KMS-11 (cell line): ENCODE data around the gene DPP10.

Experiments used
- H2AFZ ChIP-seq: fragments of 200-600 bp; sonication (generic); 2 replicates; pipeline ENCODE4 v1.6.1; 2016; ENCODE audit warnings: antibody characterized with exemption, mixed run types, low read depth
- H3K27ac ChIP-seq: fragments of 200-600 bp; sonication (generic); 2 replicates; pipeline ENCODE4 v1.6.1; 2016; ENCODE audit warnings: mild to moderate bottlenecking, mixed run types
- H3K27me3 ChIP-seq: fragments of 200-600 bp; sonication (generic); 2 replicates; pipeline ENCODE4 v1.6.1; 2017; ENCODE audit warnings: mild to moderate bottlenecking, low read depth, mixed run types, moderate library complexity; ENCODE audit not compliant: insufficient read depth
- H3K36me3 ChIP-seq: fragments of 200-600 bp; sonication (generic); 2 replicates; pipeline ENCODE4 v1.6.1; 2017; ENCODE audit warnings: mild to moderate bottlenecking, mixed run types; ENCODE audit not compliant: insufficient read depth
- H3K4me1 ChIP-seq: fragments of 200-600 bp; sonication (generic); 2 replicates; pipeline ENCODE4 v1.6.1; 2016; ENCODE audit warnings: mild to moderate bottlenecking, low read depth, mixed run types; ENCODE audit not compliant: poor library complexity, severe bottlenecking
- H3K4me2 ChIP-seq: fragments of 200-600 bp; sonication (generic); 2 replicates; pipeline ENCODE4 v1.7.0; 2016; ENCODE audit warnings: mild to moderate bottlenecking, mixed run types
- H3K4me3 ChIP-seq: fragments of 200-600 bp; sonication (generic); IDR thresholded peaks from 2 replicates; pipeline ENCODE4 v1.6.1; 2017; ENCODE audit warnings: low read depth, low read length, mixed read lengths; ENCODE audit not compliant: insufficient read depth
- H3K79me2 ChIP-seq: fragments of 200-600 bp; sonication (generic); 2 replicates; pipeline ENCODE4 v1.6.1; 2016; ENCODE audit warnings: low read depth, mixed run types; ENCODE audit not compliant: insufficient read depth
- H3K9ac ChIP-seq: fragments of 200-600 bp; sonication (generic); 2 replicates; pipeline ENCODE4 v1.6.1; 2016; ENCODE audit warnings: mild to moderate bottlenecking, mixed run types
- H4K20me1 ChIP-seq: fragments of 200-600 bp; sonication (generic); 2 replicates; pipeline ENCODE4 v1.6.1; 2016; ENCODE audit warnings: mild to moderate bottlenecking, mixed run types; ENCODE audit not compliant: insufficient read depth
- CTCF ChIP-seq: fragments of 200-600 bp; sonication (generic); conservative IDR thresholded peaks from 2 replicates; pipeline ENCODE4 v1.6.1; 2017; ENCODE audit warnings: low read depth, mild to moderate bottlenecking, antibody characterized with exemption, low read length, moderate library complexity, mixed read lengths

Gene DPP10

GRCh38 chr2:114857196-114857595 is 414.8 kb downstream of the DPP10 start:
- H3K27me3 ChIP-seq = no peaks in the 10 kb centered on the region
- no peak overlapping the region for H3K4me2 ChIP-seq
- no peak overlapping the region for H3K27ac ChIP-seq
- H3K36me3 ChIP-seq = no peaks in the 10 kb centered on the region
- H2AFZ ChIP-seq = no peak overlapping the region
- no peaks in the 10 kb centered on the region for H4K20me1 ChIP-seq
- no peaks in the 10 kb centered on the region for H3K4me1 ChIP-seq
- no peak for TF ChIP-seq CTCF
- H3K9ac ChIP-seq = no peak overlapping the region
- no peak overlapping the region for H3K4me3 ChIP-seq
- H3K79me2 ChIP-seq = no peaks in the 10 kb centered on the region

GRCh38 chr2:114859726-114860510 is 417.5 kb downstream of the DPP10 start:
- H3K9ac ChIP-seq = no peak overlapping the region
- no peak overlapping the region for H3K27ac ChIP-seq
- no peak overlapping the region for H3K4me3 ChIP-seq
- no peak for TF ChIP-seq CTCF
- no peaks in the 10 kb centered on the region for H3K79me2 ChIP-seq
- no peaks in the 10 kb centered on the region for H3K36me3 ChIP-seq
- H3K27me3 ChIP-seq = no peaks in the 10 kb centered on the region
- no peaks in the 10 kb centered on the region for H3K4me1 ChIP-seq
- no peak overlapping the region for H2AFZ ChIP-seq
- no peak overlapping the region for H3K4me2 ChIP-seq
- H4K20me1 ChIP-seq = no peaks in the 10 kb centered on the region

GRCh38 chr2:114862243-114862642 is 419.8 kb downstream of the DPP10 start:
- TF ChIP-seq CTCF = no peak

GRCh38 chr2:114864901-114865300 is 422.5 kb downstream of the DPP10 start:
- no peak overlapping the region for H3K4me3 ChIP-seq
- TF ChIP-seq CTCF = no peak

More at GRCh38 chr2:114862243-114862642, 419.8 kb downstream of the DPP10 start:
- no peaks in the 10 kb centered on the region for H3K36me3 ChIP-seq
- no peaks in the 10 kb centered on the region for H3K4me1 ChIP-seq
- H2AFZ ChIP-seq = no peak overlapping the region
- no peaks in the 10 kb centered on the region for H3K79me2 ChIP-seq
- no peak overlapping the region for H3K4me2 ChIP-seq
- H3K27ac ChIP-seq = no peak overlapping the region
- no peak overlapping the region for H3K9ac ChIP-seq
- no peaks in the 10 kb centered on the region for H4K20me1 ChIP-seq
- H3K4me3 ChIP-seq = no peak overlapping the region
- no peaks in the 10 kb centered on the region for H3K27me3 ChIP-seq

More at GRCh38 chr2:114864901-114865300, 422.5 kb downstream of the DPP10 start:
- H3K27ac ChIP-seq = no peak overlapping the region
- no peaks in the 10 kb centered on the region for H3K27me3 ChIP-seq
- no peaks in the 10 kb centered on the region for H4K20me1 ChIP-seq
- H3K36me3 ChIP-seq = no peaks in the 10 kb centered on the region
- H3K4me1 ChIP-seq = no peaks in the 10 kb centered on the region
- no peak overlapping the region for H3K9ac ChIP-seq
- no peak overlapping the region for H3K4me2 ChIP-seq
- H3K79me2 ChIP-seq = no peaks in the 10 kb centered on the region
- no peak overlapping the region for H2AFZ ChIP-seq
